Tibial artery (tissue), 4 donors: ENCODE data around the gene RAP1GAP2.

Source experiments
- DNase-seq, 2 donors: peaks; one replicate each; pipeline ENCODE4 v3.0.0-alpha.2; 2019
- H3K27ac ChIP-seq, 2 donors: fragments of 200-600 bp; sonication (generic) in 1 of 2; 1 replicate in 1 of 2; 2 replicates in 1 of 2; pipeline ENCODE4 v1.5.1; 2018 to 2019; ENCODE audit warnings: mild to moderate bottlenecking in 1 of 2
- H3K27me3 ChIP-seq, 2 donors: fragments of 200-600 bp; sonication (generic) in 1 of 2; one replicate each; pipeline versions ENCODE4 v1.5.1 to v1.6.0; 2016 to 2019
- H3K36me3 ChIP-seq, 3 donors: fragments of 200-600 bp; sonication (generic) in 2 of 3; one replicate each; pipeline ENCODE4 v1.5.1; 2016 to 2019; ENCODE audit warnings: mild to moderate bottlenecking in 2 of 3
- H3K4me1 ChIP-seq, 4 donors: fragments of 200-600 bp; sonication (generic) in 2 of 4; 1 replicate in 3 of 4; 2 replicates in 1 of 4; pipeline ENCODE4 v1.5.1; 2016 to 2019
- H3K4me3 ChIP-seq, 2 donors: fragments of 200-600 bp; sonication (generic) in 1 of 2; 1 replicate in 1 of 2; 2 replicates in 1 of 2; pipeline ENCODE4 v1.5.1; 2018 to 2019; ENCODE audit warnings: mild to moderate bottlenecking in 2 of 2
- H3K9me3 ChIP-seq, 3 donors: fragments of 200-600 bp; sonication (generic) in 1 of 3; one replicate each; pipeline ENCODE4 v1.5.1; 2016 to 2019
- CTCF ChIP-seq, 2 experiments: fragments of 200-600 bp in 1 of 2; fragments of 450-650 bp in 1 of 2; IDR thresholded peaks; one replicate each; pipeline ENCODE4 v1.5.1; 2017 to 2019; ENCODE audit warnings: antibody characterized with exemption in 2 of 2, mild to moderate bottlenecking in 1 of 2, moderate library complexity in 1 of 2
- intact Hi-C: fragments of 100-400 bp; cut with DNase I; formaldehyde crosslinking; loops from one replicate; pipeline ENCODE4 v1.15.0; 2023; ENCODE audit warnings: low total_unique reads

Gene RAP1GAP2

GRCh38 chr17:3017936-3018335, 221.7 kb downstream of the RAP1GAP2 start:
- Histone ChIP-seq H3K9me3 (peaks cover 0 to 3% (median 3%) of the 10 kb centered on the region in 3 donors), H3K27me3 (no peaks in the 10 kb centered on the region), H3K27ac (no peak overlapping the region), H3K36me3 (peaks cover 11 to 39% (median 14%) of the 10 kb centered on the region in 3 donors), H3K4me1 (no peaks in the 10 kb centered on the region), H3K4me3 (no peak overlapping the region)
- intact Hi-C loops: no loop called here
- TF ChIP-seq CTCF (IDR thresholded peaks at IDR 0.05): no peak
- DNase-seq: no peak

- TF ChIP-seq CTCF (IDR thresholded peaks at IDR 0.05): no peak
These were observed 223.5 kb downstream of the RAP1GAP2 start for GRCh38 chr17:3019761-3020160.

GRCh38 chr17:3020381-3020780, 224.1 kb downstream of the RAP1GAP2 start:
- TF ChIP-seq CTCF (IDR thresholded peaks at IDR 0.05): no peak
- intact Hi-C loops: no loop called here

More at GRCh38 chr17:3019761-3020160, 223.5 kb downstream of the RAP1GAP2 start:
- Histone ChIP-seq H3K36me3 (peaks cover 11 to 42% (median 18%) of the 10 kb centered on the region in 3 donors), H3K4me3 (no peak overlapping the region), H3K27me3 (no peaks in the 10 kb centered on the region), H3K27ac (no peak overlapping the region), H3K9me3 (peaks cover 0 to 8% (median 7%) of the 10 kb centered on the region in 3 donors), H3K4me1 (no peaks in the 10 kb centered on the region)
- no peak for DNase-seq
- intact Hi-C loops: no loop called here

GRCh38 chr17:3022197-3022596, 226.0 kb downstream of the RAP1GAP2 start:
- TF ChIP-seq CTCF (IDR thresholded peaks at IDR 0.05): no peak
- DNase-seq: no peak
- intact Hi-C loops: loop anchor here (2.0 kb wide), 1 partner anchor 47 kb away; no protein-coding TSS in a partner anchor
- Histone ChIP-seq H3K4me3 (no peak overlapping the region), H3K9me3 (peaks cover 0 to 8% (median 7%) of the 10 kb centered on the region in 3 donors), H3K4me1 (no peaks in the 10 kb centered on the region), H3K27me3 (no peaks in the 10 kb centered on the region), H3K27ac (no peak overlapping the region), H3K36me3 (peaks cover 11 to 48% (median 18%) of the 10 kb centered on the region in 3 donors)

More at GRCh38 chr17:3020381-3020780, 224.1 kb downstream of the RAP1GAP2 start:
- H3K9me3 ChIP-seq: peaks cover 0 to 8% (median 7%) of the 10 kb centered on the region in 3 donors
- DNase-seq: no peak
- H3K27ac ChIP-seq: no peak overlapping the region
- no peaks in the 10 kb centered on the region for H3K4me1 ChIP-seq
- H3K4me3 ChIP-seq: no peak overlapping the region
- H3K36me3 ChIP-seq: peaks cover 11 to 42% (median 18%) of the 10 kb centered on the region in 3 donors
- H3K27me3 ChIP-seq: no peaks in the 10 kb centered on the region

- no peak for DNase-seq
- Histone ChIP-seq H3K36me3 (peaks cover 11 to 50% (median 18%) of the 10 kb centered on the region in 3 donors), H3K4me1 (no peaks in the 10 kb centered on the region), H3K27me3 (no peaks in the 10 kb centered on the region), H3K9me3 (peaks cover 0 to 8% (median 7%) of the 10 kb centered on the region in 3 donors), H3K4me3 (no peak overlapping the region), H3K27ac (no peak overlapping the region)
- no peak for TF ChIP-seq CTCF (IDR thresholded peaks at IDR 0.05)
- intact Hi-C loops: no loop called here
These were observed 228.1 kb downstream of the RAP1GAP2 start for GRCh38 chr17:3024346-3024745.
